Measurements from ENCODE around the gene POLR3F. TPM values are rescaled to one million over a fixed set of nuclear protein-coding genes. Genes with fewer than 3 reads are reported as not detected.

POLR3F gene, protein sequence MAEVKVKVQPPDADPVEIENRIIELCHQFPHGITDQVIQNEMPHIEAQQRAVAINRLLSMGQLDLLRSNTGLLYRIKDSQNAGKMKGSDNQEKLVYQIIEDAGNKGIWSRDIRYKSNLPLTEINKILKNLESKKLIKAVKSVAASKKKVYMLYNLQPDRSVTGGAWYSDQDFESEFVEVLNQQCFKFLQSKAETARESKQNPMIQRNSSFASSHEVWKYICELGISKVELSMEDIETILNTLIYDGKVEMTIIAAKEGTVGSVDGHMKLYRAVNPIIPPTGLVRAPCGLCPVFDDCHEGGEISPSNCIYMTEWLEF
- 4.8 and 6.3 TPM in 2 replicates for polyA plus RNA-seq (2012; rRNA removed)
- 6.9 and 8.7 TPM in 2 replicates for polyA plus RNA-seq (2012; cell fraction: cytosol; rRNA removed)
- polyA plus RNA-seq (2012; cell fraction: nucleus; rRNA removed) = 3.8 and 8.1 TPM in 2 replicates

DNA sequence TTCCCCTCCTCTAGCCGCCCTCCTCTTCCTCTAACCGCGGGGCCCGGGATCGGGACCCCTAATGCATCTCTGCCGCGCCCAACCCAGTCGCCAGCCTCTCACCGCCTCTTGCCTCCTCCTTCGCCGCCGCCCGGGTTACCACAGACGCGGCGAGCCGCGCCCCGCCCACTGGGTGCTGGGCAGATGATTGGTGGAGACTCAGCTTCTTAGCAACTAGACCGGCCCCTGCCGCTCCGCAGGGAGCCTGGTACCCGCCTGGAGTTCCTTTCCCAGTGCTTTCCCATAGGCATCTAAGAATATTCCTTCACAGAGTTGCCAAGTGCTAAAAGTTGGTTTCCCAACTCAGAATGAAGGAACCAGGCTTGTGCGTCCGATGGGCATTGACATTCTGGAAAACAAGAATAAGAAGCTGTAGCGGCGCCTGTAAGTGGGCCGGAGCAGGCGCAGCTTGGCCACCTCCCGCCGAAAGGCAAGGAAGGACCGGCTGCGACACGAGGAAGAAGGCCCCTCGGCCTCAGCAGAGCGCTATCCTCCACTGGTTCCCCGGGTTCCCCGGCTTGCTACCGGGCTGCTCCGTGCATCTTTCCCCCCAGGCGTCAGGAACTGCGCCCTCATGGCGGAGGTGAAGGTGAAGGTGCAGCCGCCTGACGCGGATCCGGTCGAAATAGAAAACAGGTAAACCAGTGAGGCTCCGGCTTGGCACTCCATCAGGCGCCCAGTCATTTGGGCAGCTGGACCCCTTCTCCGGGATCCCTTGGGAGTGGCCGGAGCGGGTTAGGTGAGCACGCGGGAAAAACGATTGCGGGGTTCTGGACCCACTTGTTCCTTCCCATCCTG is at the start of gene POLR3F, which contains the start of gene DZANK1:
Gene POLR3F, plus strand, starts transcription at position 497 of the 837 bp plus-strand sequence. Its CDS starts 117 bp downstream, at position 614.
Gene DZANK1, minus strand, starts transcription at position 137 of the 837 bp plus-strand sequence. CDS start 1,672 bp downstream, outside the sequence.
- Histone ChIP-seq H3K27ac (ENCODE audit: low read depth in 2 of 2, low read length in 1 of 2) (peak within 1 kb of the TSS; percentile 96), H3K4me2 (peak within 1 kb of the TSS; percentile 84), H3K27me3 (ENCODE audit: insufficient read depth) (no peaks in the 10 kb centered on the region), H2AFZ (ENCODE audit: low read depth) (peak within 1 kb of the TSS; percentile 85), H3K79me2 (ENCODE audit: insufficient read depth) (peaks cover 39% of the 10 kb centered on the region), H3K9me2 (no peaks in the 10 kb centered on the region), H4K20me1 (ENCODE audit: insufficient read depth) (no peaks in the 10 kb centered on the region), H3K9ac (peak within 1 kb of the TSS; percentile 90), H3F3A (replicated peaks; ENCODE audit: insufficient read depth) (no peaks in the 10 kb centered on the region), H3K9me3 (no peaks in the 10 kb centered on the region), H3K36me3 (replicated peaks in 1 of 2; ENCODE audit: control insufficient read depth in 1 of 2, insufficient read depth in 2 of 2, low read length in 1 of 2) (peaks cover 13 to 18% of the 10 kb centered on the region in 2 experiments), H3K4me3 (ENCODE audit: low read depth in 2 of 2, low read length in 1 of 2) (peak within 1 kb of the TSS; percentile 94), H3K4me1 (ENCODE audit: control insufficient read depth in 1 of 2, insufficient read depth in 2 of 2, low read depth in 1 of 2, low read length in 1 of 2) (peaks cover 0 to 7% of the 10 kb centered on the region in 2 experiments; a peak in 2 of 4 replicates)
- ChIA-PET POLR2A (interaction anchor here (0.6 to 2.0 kb wide), 12 partner anchors 8 to 1585 kb away, joined by 3 to 18 read pairs (median 4); partner anchors contain the start of genes CFAP61, CRNKL1, KAT14 and PET117), CTCF (interaction anchor here (1.0 to 1.9 kb wide), 4 partner anchors 8 to 54 kb away, joined by 3 to 4 read pairs (median 3); no protein-coding TSS in a partner anchor)
- 0 out of 2 replicates have a peak, but pooled peaks have one; percentile 32 for TF ChIP-seq TCF12 (IDR thresholded peaks at IDR 0.05)
- peak; percentile 70; the same call in 1 of the 2 replicates for TF ChIP-seq SIN3A (IDR thresholded peaks at IDR 0.05; ENCODE audit: borderline replicate concordance, low read depth, low read length)
- TF ChIP-seq, protein P1, sequence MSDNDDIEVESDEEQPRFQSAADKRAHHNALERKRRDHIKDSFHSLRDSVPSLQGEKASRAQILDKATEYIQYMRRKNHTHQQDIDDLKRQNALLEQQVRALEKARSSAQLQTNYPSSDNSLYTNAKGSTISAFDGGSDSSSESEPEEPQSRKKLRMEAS (IDR thresholded peaks at IDR 0.05; ENCODE audit: low read depth) = no peak
- TF ChIP-seq RCOR1 (IDR thresholded peaks at IDR 0.05; ENCODE audit: low read length) = no peak
- TF ChIP-seq NRF1 (IDR thresholded peaks at IDR 0.05; ENCODE audit: low read depth, low read length) = no peak
- TF ChIP-seq YY1 (IDR thresholded peaks at IDR 0.05; ENCODE audit: low read depth) = peak; percentile 48; the same call in 1 of the 2 replicates
- TF ChIP-seq, protein P2, sequence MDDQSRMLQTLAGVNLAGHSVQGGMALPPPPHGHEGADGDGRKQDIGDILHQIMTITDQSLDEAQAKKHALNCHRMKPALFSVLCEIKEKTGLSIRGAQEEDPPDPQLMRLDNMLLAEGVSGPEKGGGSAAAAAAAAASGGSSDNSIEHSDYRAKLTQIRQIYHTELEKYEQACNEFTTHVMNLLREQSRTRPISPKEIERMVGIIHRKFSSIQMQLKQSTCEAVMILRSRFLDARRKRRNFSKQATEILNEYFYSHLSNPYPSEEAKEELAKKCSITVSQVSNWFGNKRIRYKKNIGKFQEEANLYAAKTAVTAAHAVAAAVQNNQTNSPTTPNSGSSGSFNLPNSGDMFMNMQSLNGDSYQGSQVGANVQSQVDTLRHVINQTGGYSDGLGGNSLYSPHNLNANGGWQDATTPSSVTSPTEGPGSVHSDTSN (IDR thresholded peaks at IDR 0.05) = no peak
- 0 out of 4 replicates have a peak, but pooled peaks of 1 of the 2 experiments have one; percentile 7 for TF ChIP-seq EP300 (IDR thresholded peaks at IDR 0.05; ENCODE audit: borderline replicate concordance in 1 of 2, low read depth in 1 of 2, low read length in 1 of 2)
- peak; percentile 70 for TF ChIP-seq POLR2AphosphoS5 (IDR thresholded peaks at IDR 0.05; ENCODE audit: low read depth, low read length)
- TF ChIP-seq MEF2A (IDR thresholded peaks at IDR 0.05; ENCODE audit: borderline replicate concordance, low read depth) = no peak
- peak; percentile 27; the same call in 1 of the 2 replicates for TF ChIP-seq ELF1 (IDR thresholded peaks at IDR 0.05)
- TF ChIP-seq MXI1 (IDR thresholded peaks at IDR 0.05; ENCODE audit: low read depth, low read length) = peak; percentile 68; the same call in 1 of the 2 replicates
- peak; percentile 55; the same call in 1 of the 2 replicates for TF ChIP-seq TAF1 (IDR thresholded peaks at IDR 0.05; ENCODE audit: borderline replicate concordance, low read depth, low read length)
- TF ChIP-seq RFX5 (IDR thresholded peaks at IDR 0.05; ENCODE audit: low read length) = no peak
- TF ChIP-seq RAD21 (IDR thresholded peaks at IDR 0.05; ENCODE audit: low read length) = no peak
- TF ChIP-seq TEAD4 (IDR thresholded peaks at IDR 0.05; ENCODE audit: borderline replicate concordance, insufficient read depth) = no peak
- peak; percentile 36 for TF ChIP-seq GABPA (IDR thresholded peaks at IDR 0.05; ENCODE audit: low read depth)
- TF ChIP-seq FOXM1 (IDR thresholded peaks at IDR 0.05; ENCODE audit: low read depth) = no peak
- TF ChIP-seq CHD2 (IDR thresholded peaks at IDR 0.05; ENCODE audit: low read length, partially characterized antibody) = peak; percentile 52
- WGBS (ENCODE audit: low lambda C conversion rate) = under 1% methylated on average over 32 of the region's 57 CpGs
- DNase-seq = peak; percentile 95
